Kidney (tissue), 14 donors: Measurements from ENCODE around the gene NACAD. TPM values are rescaled to one million over a fixed set of nuclear protein-coding genes. Genes with fewer than 3 reads are reported as not detected.
A peak's percentile ranks its signal among the peaks of the same experiment; 100 is the strongest.
"Not testable (repeated sequence)": the region's sequence is repeated elsewhere in the genome, so short reads cannot be mapped to it uniquely, and the experiment has no call there.

Experiments
- DNase-seq, 5 donors: peaks; one replicate each; pipeline ENCODE4 v3.0.0-alpha.2; 2013 to 2020
- FAIRE-seq: peaks from 2 replicates; lab custom pipeline; 2012; peaks lifted over from hg19 to GRCh38; lab: Jason Lieb, UNC
- H3K27ac ChIP-seq, 2 donors: one replicate each; pipeline ENCODE4 v1.7.0; 2013; ENCODE audit warnings: low read depth in 2 of 2, low read length in 2 of 2, inconsistent platforms in 1 of 2
- H3K27me3 ChIP-seq: one replicate; pipeline ENCODE4 v1.7.1; 2013; ENCODE audit warnings: low read length, inconsistent platforms; ENCODE audit not compliant: control insufficient read depth, insufficient read depth
- H3K36me3 ChIP-seq, 3 donors: one replicate each; pipeline versions ENCODE4 v1.7.0 to v1.7.1; 2013; ENCODE audit warnings: low read length in 3 of 3, control low read depth in 1 of 3, inconsistent platforms in 1 of 3; ENCODE audit not compliant: insufficient read depth in 3 of 3, control insufficient read depth in 2 of 3
- H3K4me1 ChIP-seq, 3 donors: one replicate each; pipeline versions ENCODE4 v1.7.0 to v1.7.1; 2013; ENCODE audit warnings: low read length in 3 of 3, inconsistent platforms in 1 of 3, low read depth in 1 of 3; ENCODE audit not compliant: control insufficient read depth in 2 of 3, insufficient read depth in 2 of 3
- H3K4me3 ChIP-seq, 3 donors: one replicate each; pipeline versions ENCODE4 v1.7.0 to v1.8.1; 2013; ENCODE audit warnings: low read length in 3 of 3, control low read depth in 1 of 3, inconsistent platforms in 1 of 3
- H3K9ac ChIP-seq, 3 donors: one replicate each; pipeline versions ENCODE4 v1.7.0 to v1.7.1; 2013; ENCODE audit warnings: low read length in 3 of 3, control low read depth in 1 of 3, inconsistent platforms in 1 of 3
- H3K9me3 ChIP-seq, 3 donors: one replicate each; pipeline versions ENCODE4 v1.7.0 to v1.7.1; 2013; ENCODE audit warnings: low read length in 3 of 3, control low read depth in 1 of 3, inconsistent platforms in 1 of 3; ENCODE audit not compliant: control insufficient read depth in 2 of 3, insufficient read depth in 1 of 3
- intact Hi-C: fragments of 100-400 bp; cut with DNase I; formaldehyde crosslinking; loops from one replicate; pipeline ENCODE4 v1.11.1; 2022
- polyA plus RNA-seq: library from polyadenylated mRNA; stranded (reverse); fragments of 350-450 nt; fragmentation: Illumina TruSeq; extraction: RNeasy Lipid Tissue Mini Kit (QIAGEN cat#74804); gene quantifications from one replicate; pipeline ENCODE4 v1.2.3, GENCODE V29; 2014; ENCODE audit warnings: low read depth, low replicate concordance; ENCODE audit not compliant: insufficient read depth
- total RNA-seq: library from RNA; stranded (reverse); fragmentation: NEBNext Ultra II Directional; extraction: Animal tissue kit (Norgen Biotek cat#: 25700); gene quantifications from one replicate; pipeline ENCODE4 v1.2.1, GENCODE V29; 2021
- TF ChIP-seq, protein P1 (sequence below): IDR thresholded peaks from 3 replicates; pipeline ENCODE4 v1.5.1; 2012; ENCODE audit warnings: mild to moderate bottlenecking, moderate library complexity, borderline replicate concordance; ENCODE audit not compliant: insufficient read depth; ENCODE audit errors: extremely low read depth
- donor health status: control.
- donor health status: control.
- donor health status: control.
- donor health status: control.
- donor health status: control.
- donor health status: DM: yes; HTN: yes; CAD: no.
- donor health status: Normal renal cell carcinoma (clear cell type).

The NACAD gene
- total and polyA plus RNA-seq, 2 donors from 2014 or later: 4.2 to 5.0 TPM

DNA sequence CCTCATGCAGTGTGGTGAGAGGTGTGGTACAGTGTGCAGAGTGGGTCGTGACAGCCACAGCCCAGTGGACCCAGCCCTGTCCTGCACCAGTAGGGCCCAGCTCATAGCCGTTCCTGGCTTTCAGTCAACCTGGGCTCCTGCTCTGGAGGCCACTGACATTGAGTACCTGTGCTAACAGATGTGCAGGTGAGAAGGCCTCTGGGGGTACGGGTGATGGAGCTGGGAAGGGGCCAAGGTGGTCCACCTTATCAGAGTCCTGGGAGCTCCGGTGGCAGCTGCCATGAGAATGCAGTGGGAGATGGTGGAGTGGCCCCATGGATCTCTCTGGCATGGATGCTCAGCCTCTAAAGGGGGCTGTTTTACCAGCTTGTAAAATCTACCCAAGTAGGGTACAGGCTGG, 28.8 kb upstream of the NACAD start:
- H3K4me1 ChIP-seq: no peaks in the 10 kb centered on the region
- no peaks in the 10 kb centered on the region for H3K36me3 ChIP-seq
- no peak overlapping the region for H3K9ac ChIP-seq
- DNase-seq (no peak), FAIRE-seq (no peak)
- no peak overlapping the region for H3K27ac ChIP-seq
- H3K27me3 ChIP-seq: no peaks in the 10 kb centered on the region
- no peaks in the 10 kb centered on the region for H3K9me3 ChIP-seq
- intact Hi-C loops: no loop called here
- TF ChIP-seq, protein P1, sequence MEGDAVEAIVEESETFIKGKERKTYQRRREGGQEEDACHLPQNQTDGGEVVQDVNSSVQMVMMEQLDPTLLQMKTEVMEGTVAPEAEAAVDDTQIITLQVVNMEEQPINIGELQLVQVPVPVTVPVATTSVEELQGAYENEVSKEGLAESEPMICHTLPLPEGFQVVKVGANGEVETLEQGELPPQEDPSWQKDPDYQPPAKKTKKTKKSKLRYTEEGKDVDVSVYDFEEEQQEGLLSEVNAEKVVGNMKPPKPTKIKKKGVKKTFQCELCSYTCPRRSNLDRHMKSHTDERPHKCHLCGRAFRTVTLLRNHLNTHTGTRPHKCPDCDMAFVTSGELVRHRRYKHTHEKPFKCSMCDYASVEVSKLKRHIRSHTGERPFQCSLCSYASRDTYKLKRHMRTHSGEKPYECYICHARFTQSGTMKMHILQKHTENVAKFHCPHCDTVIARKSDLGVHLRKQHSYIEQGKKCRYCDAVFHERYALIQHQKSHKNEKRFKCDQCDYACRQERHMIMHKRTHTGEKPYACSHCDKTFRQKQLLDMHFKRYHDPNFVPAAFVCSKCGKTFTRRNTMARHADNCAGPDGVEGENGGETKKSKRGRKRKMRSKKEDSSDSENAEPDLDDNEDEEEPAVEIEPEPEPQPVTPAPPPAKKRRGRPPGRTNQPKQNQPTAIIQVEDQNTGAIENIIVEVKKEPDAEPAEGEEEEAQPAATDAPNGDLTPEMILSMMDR: no peak
- no peak overlapping the region for H3K4me3 ChIP-seq

DNA sequence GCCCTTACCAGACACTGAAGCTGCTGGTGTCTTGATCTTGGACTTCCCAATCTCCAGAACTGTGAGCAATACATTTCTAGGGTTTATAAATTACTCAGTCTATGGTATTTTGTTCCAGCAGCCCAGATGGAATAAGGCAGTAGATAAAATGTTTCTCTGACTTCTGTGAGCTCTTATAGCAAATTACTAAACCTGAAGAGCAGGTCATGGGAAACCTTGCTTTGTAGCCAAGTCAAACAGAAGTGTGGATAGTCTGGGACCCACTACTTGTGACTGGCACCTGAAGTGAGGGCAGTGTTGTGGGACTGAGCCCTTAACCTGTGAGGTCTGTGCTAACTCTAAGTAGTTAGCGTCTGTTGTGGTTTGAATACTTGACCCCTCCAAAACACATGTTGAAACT, 27.3 kb upstream of the NACAD start:
- Histone ChIP-seq H3K9ac (no peak overlapping the region), H3K4me1 (no peaks in the 10 kb centered on the region), H3K36me3 (no peaks in the 10 kb centered on the region), H3K9me3 (no peaks in the 10 kb centered on the region), H3K27ac (no peak overlapping the region), H3K27me3 (no peaks in the 10 kb centered on the region), H3K4me3 (no peak overlapping the region)
- intact Hi-C loops: no loop called here
- TF ChIP-seq, protein P1: no peak
- FAIRE-seq (no peak), DNase-seq (no peak)

DNA sequence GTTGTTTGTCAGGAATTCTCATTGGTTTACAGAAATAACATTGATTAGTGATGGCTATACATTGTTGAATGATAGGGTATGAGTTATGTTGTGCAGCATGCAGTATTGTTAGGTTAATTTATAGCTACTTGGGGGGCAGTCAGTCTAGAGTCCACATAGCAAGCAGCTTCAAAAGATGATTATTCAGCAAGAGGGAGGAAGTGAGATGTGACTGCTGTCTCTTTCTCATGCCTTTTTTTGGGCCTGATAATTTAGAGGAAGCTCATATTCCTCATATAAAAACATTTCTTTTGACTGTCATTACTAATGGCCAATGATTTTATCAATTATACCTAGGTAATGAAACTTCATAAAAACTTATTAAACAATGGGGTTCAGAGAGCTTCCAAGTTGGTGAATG, 26.2 kb upstream of the NACAD start:
- DNase-seq (peak in 2 of 5 donors; percentile 9 to 24), FAIRE-seq (no peak)
- no peak overlapping the region for H3K27ac ChIP-seq
- H3K9ac ChIP-seq: no peak overlapping the region
- no peaks in the 10 kb centered on the region for H3K9me3 ChIP-seq
- no peaks in the 10 kb centered on the region for H3K36me3 ChIP-seq
- TF ChIP-seq, protein P1: no peak
- H3K4me3 ChIP-seq: no peak overlapping the region
- H3K27me3 ChIP-seq: no peaks in the 10 kb centered on the region
- peaks cover 0 to 2% (median 0%) of the 10 kb centered on the region in 3 donors for H3K4me1 ChIP-seq
- intact Hi-C loops: no loop called here

DNA sequence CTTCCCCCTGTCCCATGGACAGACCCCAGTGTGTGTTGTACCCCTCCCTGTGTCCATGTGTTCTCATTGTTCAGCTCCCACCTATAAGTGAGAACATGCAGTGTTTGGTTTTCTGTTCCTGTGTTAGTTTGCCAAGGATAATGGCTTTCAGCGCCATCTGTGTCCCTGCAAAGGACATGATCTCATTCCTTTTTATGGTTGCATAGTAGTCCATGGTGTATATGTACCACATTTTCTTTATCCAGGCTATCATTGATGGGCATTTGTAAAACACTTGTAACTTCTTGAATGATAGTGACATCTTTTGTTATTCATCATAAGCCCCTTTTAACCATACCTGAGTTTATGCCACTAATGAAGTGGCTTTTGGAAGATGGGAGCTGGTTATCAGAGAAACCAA, 25.5 kb upstream of the NACAD start:
- H3K4me3 ChIP-seq, H3K9me3 ChIP-seq, H3K4me1 ChIP-seq, H3K36me3 ChIP-seq, DNase-seq, intact Hi-C loops, H3K9ac ChIP-seq, H3K27ac ChIP-seq, H3K27me3 ChIP-seq, FAIRE-seq: not testable (repeated sequence)
